IMR-90 (cell line): Measurements from ENCODE around the gene ZBP1.

Experiments
- CEBPB ChIP-seq: IDR thresholded peaks from 2 replicates; pipeline ENCODE4 v1.6.1; 2012; ENCODE audit warnings: low read depth, low read length, improper control_type of control experiment
- CHD1 ChIP-seq: IDR thresholded peaks from 2 replicates; pipeline ENCODE4 v1.6.1; 2012; ENCODE audit warnings: low read depth, low read length, improper control_type of control experiment
- FOS ChIP-seq: fragments of 150-350 bp; IDR thresholded peaks from 2 replicates; pipeline ENCODE4 v1.6.1; 2016; ENCODE audit warnings: low read depth, low read length
- MAFK ChIP-seq: IDR thresholded peaks from 2 replicates; pipeline ENCODE4 v1.6.1; 2012; ENCODE audit warnings: low read depth, low read length, improper control_type of control experiment
- MAZ ChIP-seq: IDR thresholded peaks from 2 replicates; pipeline ENCODE4 v1.6.1; 2012; ENCODE audit warnings: low read depth, mild to moderate bottlenecking, low read length, improper control_type of control experiment, moderate library complexity, borderline replicate concordance
- POLR2A ChIP-seq: IDR thresholded peaks from 2 replicates; pipeline ENCODE4 v1.6.1; 2012; ENCODE audit warnings: mild to moderate bottlenecking, low read depth, low read length
- RAD21 ChIP-seq: IDR thresholded peaks from 2 replicates; pipeline ENCODE4 v1.6.1; 2012; ENCODE audit warnings: low read length, improper control_type of control experiment
- RCOR1 ChIP-seq: IDR thresholded peaks from 2 replicates; pipeline ENCODE4 v1.6.1; 2012; ENCODE audit warnings: mild to moderate bottlenecking, low read length, improper control_type of control experiment; ENCODE audit not compliant: insufficient replicate concordance
- RFX5 ChIP-seq: IDR thresholded peaks from 2 replicates; pipeline ENCODE4 v1.8.0; 2012; ENCODE audit warnings: low read depth, mild to moderate bottlenecking, low read length, moderate library complexity
- TF ChIP-seq, protein P1 (sequence below): fragments of 150-350 bp; IDR thresholded peaks from 2 replicates; pipeline ENCODE4 v1.6.1; 2017; ENCODE audit warnings: mild to moderate bottlenecking, antibody characterized with exemption, low read length, low read depth
- TF ChIP-seq, protein P2 (sequence below): conservative IDR thresholded peaks from 2 replicates; pipeline ENCODE4 v1.5.1; 2012; ENCODE audit warnings: mild to moderate bottlenecking, low read depth, low read length, improper control_type of control experiment

DNA sequence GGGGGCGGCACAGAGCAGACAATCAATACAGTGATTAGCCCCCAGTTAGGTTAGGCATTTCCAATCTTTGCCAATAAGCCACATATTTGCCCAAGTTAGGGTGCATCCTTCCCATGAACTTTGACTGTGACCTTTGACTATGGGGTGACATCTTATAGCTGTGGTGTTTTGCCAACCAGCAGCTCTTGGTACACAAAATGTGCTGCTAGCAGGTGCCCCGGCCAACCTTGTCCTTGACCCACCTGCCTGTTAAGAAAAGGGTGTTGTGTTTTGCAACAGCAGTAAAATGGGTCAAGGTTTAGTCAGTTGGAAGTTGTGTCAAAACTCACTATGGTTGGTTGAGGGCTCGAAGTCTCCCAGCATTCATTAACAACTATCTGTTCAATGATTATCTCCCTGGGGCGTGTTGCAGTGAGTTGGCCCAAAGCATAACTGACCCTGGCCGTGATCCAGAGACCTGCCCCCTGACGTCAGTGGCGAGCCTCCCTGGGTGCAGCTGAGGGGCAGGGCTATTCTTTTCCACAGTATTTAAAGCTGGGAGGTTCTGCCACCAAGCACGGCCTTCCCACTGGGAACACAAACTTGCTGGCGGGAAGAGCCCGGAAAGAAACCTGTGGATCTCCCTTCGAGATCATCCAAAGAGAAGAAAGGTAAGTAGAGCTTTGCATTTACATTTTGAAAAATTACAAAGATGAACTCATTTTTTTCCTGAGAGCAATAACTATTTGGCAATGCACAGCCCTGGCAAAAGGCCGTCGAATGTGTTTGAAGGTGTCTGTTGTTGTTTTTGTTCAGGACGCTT lies 59.5 kb downstream of the ZBP1 start, which contains the start of gene PCK1:
- TF ChIP-seq, protein P1, sequence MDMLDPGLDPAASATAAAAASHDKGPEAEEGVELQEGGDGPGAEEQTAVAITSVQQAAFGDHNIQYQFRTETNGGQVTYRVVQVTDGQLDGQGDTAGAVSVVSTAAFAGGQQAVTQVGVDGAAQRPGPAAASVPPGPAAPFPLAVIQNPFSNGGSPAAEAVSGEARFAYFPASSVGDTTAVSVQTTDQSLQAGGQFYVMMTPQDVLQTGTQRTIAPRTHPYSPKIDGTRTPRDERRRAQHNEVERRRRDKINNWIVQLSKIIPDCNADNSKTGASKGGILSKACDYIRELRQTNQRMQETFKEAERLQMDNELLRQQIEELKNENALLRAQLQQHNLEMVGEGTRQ: no peak
- TF ChIP-seq RFX5: no peak
- TF ChIP-seq, protein P2, sequence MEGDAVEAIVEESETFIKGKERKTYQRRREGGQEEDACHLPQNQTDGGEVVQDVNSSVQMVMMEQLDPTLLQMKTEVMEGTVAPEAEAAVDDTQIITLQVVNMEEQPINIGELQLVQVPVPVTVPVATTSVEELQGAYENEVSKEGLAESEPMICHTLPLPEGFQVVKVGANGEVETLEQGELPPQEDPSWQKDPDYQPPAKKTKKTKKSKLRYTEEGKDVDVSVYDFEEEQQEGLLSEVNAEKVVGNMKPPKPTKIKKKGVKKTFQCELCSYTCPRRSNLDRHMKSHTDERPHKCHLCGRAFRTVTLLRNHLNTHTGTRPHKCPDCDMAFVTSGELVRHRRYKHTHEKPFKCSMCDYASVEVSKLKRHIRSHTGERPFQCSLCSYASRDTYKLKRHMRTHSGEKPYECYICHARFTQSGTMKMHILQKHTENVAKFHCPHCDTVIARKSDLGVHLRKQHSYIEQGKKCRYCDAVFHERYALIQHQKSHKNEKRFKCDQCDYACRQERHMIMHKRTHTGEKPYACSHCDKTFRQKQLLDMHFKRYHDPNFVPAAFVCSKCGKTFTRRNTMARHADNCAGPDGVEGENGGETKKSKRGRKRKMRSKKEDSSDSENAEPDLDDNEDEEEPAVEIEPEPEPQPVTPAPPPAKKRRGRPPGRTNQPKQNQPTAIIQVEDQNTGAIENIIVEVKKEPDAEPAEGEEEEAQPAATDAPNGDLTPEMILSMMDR: no peak
- TF ChIP-seq POLR2A: no peak
- no peak for TF ChIP-seq RCOR1
- TF ChIP-seq CHD1: no peak
- TF ChIP-seq MAZ: no peak
- TF ChIP-seq FOS: no peak
- TF ChIP-seq MAFK: no peak
- TF ChIP-seq RAD21: no peak
- no peak for TF ChIP-seq CEBPB
